Common myeloid progenitor, CD34-positive (primary cell): ENCODE measurements around the gene ADGRL3.
A peak's percentile ranks its signal among the peaks of the same experiment; 100 is the strongest.
"Not testable (repeated sequence)": the region's sequence is repeated elsewhere in the genome, so short reads cannot be mapped to it uniquely, and the experiment has no call there.

Experiments
- CTCF ChIA-PET: fragments of 350-600 bp; sonication (Branson Sonifier 250); formaldehyde crosslinking; loops from one replicate; lab custom pipeline; 2021; ENCODE audit warnings: antibody characterized with exemption; lab: Charles Lee
- POLR2A ChIA-PET: fragments of 350-600 bp; sonication (Branson Sonifier 250); formaldehyde crosslinking; loops from one replicate; lab custom pipeline; 2021; ENCODE audit warnings: antibody characterized with exemption; lab: Charles Lee
- DNase-seq, 3 donors: peaks; one replicate each; pipeline versions ENCODE4 v3.0.0 to v3.0.0-alpha.2; 2013
- H3K27ac ChIP-seq, 2 experiments: 1 replicate in 1 of 2; 2 replicates in 1 of 2; pipeline ENCODE4 v1.7.0; 2013; ENCODE audit warnings: inconsistent platforms in 2 of 2, low read length in 2 of 2, mild to moderate bottlenecking in 2 of 2, low read depth in 1 of 2, moderate library complexity in 1 of 2; ENCODE audit not compliant: severe bottlenecking in 2 of 2, insufficient read depth in 1 of 2, poor library complexity in 1 of 2
- H3K27me3 ChIP-seq, 5 experiments: replicated peaks in 2 of 5; 1 replicate in 3 of 5; 2 replicates in 2 of 5; pipeline versions ENCODE4 v1.6.1 to v1.7.0; 2013; ENCODE audit warnings: low read length in 4 of 5, mild to moderate bottlenecking in 2 of 5, moderate library complexity in 2 of 5, inconsistent platforms in 1 of 5; ENCODE audit not compliant: insufficient read depth in 5 of 5, control insufficient read depth in 4 of 5
- H3K36me3 ChIP-seq, 4 experiments: 1 replicate in 2 of 4; 2 replicates in 2 of 4; pipeline versions ENCODE4 v1.6.1 to v1.7.0; 2013; ENCODE audit warnings: low read length in 3 of 4, control low read depth in 1 of 4, mild to moderate bottlenecking in 1 of 4; ENCODE audit not compliant: control insufficient read depth in 4 of 4, insufficient read depth in 4 of 4
- H3K4me1 ChIP-seq, 4 experiments: 1 replicate in 3 of 4; 2 replicates in 1 of 4; pipeline versions ENCODE4 v1.6.1 to v1.7.1; 2013; ENCODE audit warnings: low read length in 3 of 4, mild to moderate bottlenecking in 3 of 4, control low read depth in 1 of 4, inconsistent platforms in 1 of 4, moderate library complexity in 1 of 4; ENCODE audit not compliant: control insufficient read depth in 4 of 4, insufficient read depth in 4 of 4; ENCODE audit errors: control extremely low read depth in 1 of 4
- H3K4me3 ChIP-seq, 7 experiments: 1 replicate in 4 of 7; 2 replicates in 3 of 7; pipeline versions ENCODE4 v1.5.1 to v1.7.0; 2013; ENCODE audit warnings: mild to moderate bottlenecking in 7 of 7, low read length in 6 of 7, moderate library complexity in 6 of 7, inconsistent platforms in 2 of 7, low read depth in 2 of 7, control low read depth in 1 of 7; ENCODE audit not compliant: insufficient read depth in 4 of 7, control insufficient read depth in 1 of 7; ENCODE audit errors: extremely low read depth in 1 of 7
- H3K9me3 ChIP-seq, 5 experiments: 1 replicate in 4 of 5; 2 replicates in 1 of 5; pipeline versions ENCODE4 v1.6.1 to v1.7.1; 2013; ENCODE audit warnings: low read length in 4 of 5, mild to moderate bottlenecking in 2 of 5, inconsistent platforms in 1 of 5, low read depth in 1 of 5, moderate library complexity in 1 of 5; ENCODE audit not compliant: control insufficient read depth in 4 of 5, insufficient read depth in 2 of 5; ENCODE audit errors: control extremely low read depth in 1 of 5
- WGBS: methylation state at CpG from one replicate; pipeline ENCODE4 v1.1.5; 2013; ENCODE audit not compliant: insufficient coverage; 5-methylcytosine and 5-hydroxymethylcytosine counted together

Gene ADGRL3

DNA sequence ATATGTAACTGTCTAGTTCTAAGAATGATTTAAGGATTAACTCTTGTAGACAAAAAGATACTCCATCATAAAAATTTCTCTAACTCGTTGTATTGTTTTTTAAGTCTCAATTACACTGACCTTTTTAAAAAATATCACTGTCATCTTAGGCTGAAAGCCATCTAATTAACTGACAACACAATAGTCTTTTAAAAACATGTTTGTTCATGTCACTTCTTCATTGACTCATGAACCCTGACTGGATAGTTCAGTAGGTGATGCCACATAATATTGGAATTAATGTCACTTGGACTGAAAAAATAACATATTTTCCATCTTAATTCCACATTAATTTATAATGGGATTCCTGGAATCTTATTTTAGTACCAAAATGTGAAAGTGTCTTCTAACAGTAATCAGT lies 179.3 kb downstream of the ADGRL3 start:
- H3K36me3 ChIP-seq: no peaks in the 10 kb centered on the region
- H3K27me3 ChIP-seq: no peaks in the 10 kb centered on the region
- no peak for DNase-seq
- peaks cover 0 to 4% (median 0%) of the 10 kb centered on the region in 5 experiments for H3K9me3 ChIP-seq
- ChIA-PET CTCF (no interaction called here), POLR2A (no interaction called here)
- WGBS: no CpG with 5 or more reads among the region's 1 CpG
- no peak overlapping the region for H3K4me3 ChIP-seq
- H3K4me1 ChIP-seq: no peaks in the 10 kb centered on the region
- H3K27ac ChIP-seq: no peak overlapping the region

DNA sequence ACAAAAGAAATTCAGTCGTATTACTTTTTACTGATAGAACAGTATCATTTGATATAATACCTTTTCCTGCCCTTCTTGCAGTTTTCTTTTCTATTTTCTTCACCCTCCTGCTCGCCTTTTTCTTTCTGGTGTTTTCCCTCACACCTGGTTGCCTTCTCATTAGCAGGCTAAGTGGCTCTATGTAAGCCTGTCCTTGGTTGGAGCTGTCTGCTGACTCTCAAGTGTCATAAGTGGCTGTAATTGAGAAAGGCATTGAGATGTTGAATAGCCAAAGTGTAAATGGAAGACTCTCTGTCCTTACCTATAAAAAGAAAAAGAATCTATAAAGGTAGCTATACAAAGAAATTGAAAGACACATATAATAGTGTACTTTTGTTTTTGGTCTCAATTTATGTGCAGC lies 180.7 kb downstream of the ADGRL3 start:
- ChIA-PET CTCF (no interaction called here), POLR2A (interaction anchor here (0.6 kb wide), 1 partner anchor 80 kb away, joined by 4 read pairs; no protein-coding TSS in a partner anchor)
- DNase-seq: no peak
- peaks cover 0 to 4% (median 0%) of the 10 kb centered on the region in 5 experiments for H3K9me3 ChIP-seq
- H3K4me3 ChIP-seq: no peak overlapping the region
- H3K4me1 ChIP-seq: no peaks in the 10 kb centered on the region
- H3K27me3 ChIP-seq: no peaks in the 10 kb centered on the region
- no CpG with 5 or more reads among the region's 2 CpGs for WGBS
- H3K27ac ChIP-seq: no peak overlapping the region
- no peaks in the 10 kb centered on the region for H3K36me3 ChIP-seq

DNA sequence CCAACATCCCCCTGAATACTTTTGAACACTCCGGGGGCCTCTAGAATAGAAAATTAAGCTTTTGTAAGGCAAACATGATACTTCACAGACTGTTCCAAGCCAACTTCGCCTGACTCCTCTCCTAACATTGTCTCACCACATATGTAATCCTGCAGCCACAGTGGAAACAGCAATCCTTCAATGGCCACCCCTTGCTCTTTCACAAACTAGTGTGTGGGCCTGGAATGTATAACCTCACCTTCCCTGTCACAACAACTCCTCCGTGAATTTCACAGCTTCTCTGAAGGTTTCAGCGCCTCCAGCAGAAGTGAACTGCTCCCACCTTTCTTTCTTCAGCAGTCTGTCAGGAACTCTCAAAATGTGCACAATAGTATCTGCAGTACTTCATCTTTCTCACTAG lies 185.1 kb downstream of the ADGRL3 start:
- WGBS: 100% methylated on average over 4 of the region's 4 CpGs
- ChIA-PET CTCF (no interaction called here), POLR2A (no interaction called here)
- H3K4me1 ChIP-seq: no peaks in the 10 kb centered on the region
- no peaks in the 10 kb centered on the region for H3K27me3 ChIP-seq
- H3K4me3 ChIP-seq: no peak overlapping the region
- H3K9me3 ChIP-seq: no peaks in the 10 kb centered on the region
- no peaks in the 10 kb centered on the region for H3K36me3 ChIP-seq
- no peak overlapping the region for H3K27ac ChIP-seq
- no peak for DNase-seq

DNA sequence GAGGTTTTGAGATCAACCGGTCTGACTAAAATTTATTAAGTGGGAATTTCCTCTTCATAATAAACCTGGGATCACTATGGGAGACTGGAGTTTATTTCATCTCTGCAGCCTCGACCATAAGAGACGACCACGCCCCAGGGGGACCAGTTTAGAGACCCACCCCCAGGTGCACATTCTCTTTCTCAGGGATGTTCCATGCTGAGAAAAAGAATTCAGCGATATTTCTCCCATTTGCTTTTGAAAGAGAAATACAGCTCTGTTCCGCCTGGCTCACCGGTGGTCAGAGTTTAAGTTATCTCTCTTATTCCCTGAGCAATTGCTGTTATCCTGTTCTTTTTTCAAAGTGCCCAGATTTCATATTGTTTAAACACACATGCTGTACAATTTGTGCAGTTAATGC lies 187.2 kb downstream of the ADGRL3 start:
- 94% methylated on average over 7 of the region's 7 CpGs for WGBS
- H3K36me3 ChIP-seq, H3K4me3 ChIP-seq, H3K4me1 ChIP-seq, POLR2A ChIA-PET, H3K27me3 ChIP-seq, CTCF ChIA-PET, H3K27ac ChIP-seq, DNase-seq, H3K9me3 ChIP-seq: not testable (repeated sequence)

DNA sequence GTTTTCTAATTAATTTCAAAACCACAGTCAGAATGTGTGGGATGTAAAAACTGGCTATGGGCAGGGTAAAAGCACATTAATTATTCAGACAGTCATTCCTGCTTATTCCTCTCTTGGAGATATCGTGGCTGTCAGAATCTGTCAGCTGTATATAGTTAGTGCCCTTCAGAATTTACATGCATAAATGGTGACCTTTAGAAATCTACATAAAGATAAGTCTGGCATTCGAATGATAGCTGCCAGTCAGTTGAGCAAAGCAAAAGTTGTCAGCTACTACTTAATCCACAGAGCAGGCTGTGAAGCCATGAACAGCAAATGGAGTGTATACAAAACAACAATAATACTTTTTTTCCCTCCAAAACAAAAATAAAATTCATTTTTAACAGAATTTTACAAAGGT lies 189.5 kb downstream of the ADGRL3 start:
- POLR2A ChIA-PET: no interaction called here
- Histone ChIP-seq H3K4me3 (no peak overlapping the region), H3K36me3 (no peaks in the 10 kb centered on the region), H3K4me1 (no peaks in the 10 kb centered on the region), H3K27ac (no peak overlapping the region), H3K9me3 (no peaks in the 10 kb centered on the region), H3K27me3 (no peaks in the 10 kb centered on the region)
- CTCF ChIA-PET: no interaction called here
- 89% methylated on average over 1 of the region's 2 CpGs for WGBS
- no peak for DNase-seq

DNA sequence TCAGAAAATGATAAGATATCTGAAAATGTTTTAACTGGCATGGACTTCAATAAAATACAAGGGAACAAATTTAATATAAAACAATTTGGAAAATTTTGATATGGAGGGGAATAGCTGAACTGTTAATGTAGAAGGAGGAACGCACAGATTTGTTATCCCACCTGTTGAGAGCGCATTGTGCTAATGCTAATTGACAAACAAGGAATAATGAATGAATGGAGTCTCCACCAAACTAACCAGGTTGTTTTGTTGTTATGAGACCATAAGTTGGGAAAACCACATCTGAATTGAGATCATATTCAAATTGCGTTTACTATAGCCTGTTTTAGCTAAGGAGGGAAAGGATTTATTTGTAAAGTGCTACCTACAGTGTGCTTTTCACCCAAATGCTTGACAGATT lies 195.6 kb downstream of the ADGRL3 start:
- Histone ChIP-seq H3K27ac (no peak overlapping the region), H3K4me3 (no peak overlapping the region), H3K27me3 (no peaks in the 10 kb centered on the region), H3K4me1 (no peaks in the 10 kb centered on the region), H3K9me3 (no peaks in the 10 kb centered on the region), H3K36me3 (no peaks in the 10 kb centered on the region)
- CTCF ChIA-PET: no interaction called here
- WGBS: no CpG with 5 or more reads among the region's 3 CpGs
- POLR2A ChIA-PET: no interaction called here
- DNase-seq: no peak

DNA sequence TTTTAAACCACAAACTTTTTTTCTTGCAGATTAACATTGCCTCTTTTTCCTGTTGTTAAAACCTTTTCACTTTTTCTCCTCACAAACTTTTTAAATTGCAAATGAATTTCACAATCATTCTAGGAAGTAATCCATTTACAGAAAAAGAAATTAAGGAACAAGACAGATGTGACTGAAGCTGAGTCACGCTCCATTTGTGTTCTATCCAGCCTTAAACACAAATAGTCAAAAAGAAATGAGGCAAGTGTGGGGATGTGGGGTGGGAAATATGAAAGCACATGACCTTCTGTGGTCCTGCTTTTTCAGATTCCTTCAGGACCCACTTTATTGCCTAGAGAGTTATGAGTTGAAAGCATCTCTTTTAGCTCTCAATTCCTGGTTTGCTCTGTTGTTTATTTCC lies 197.0 kb downstream of the ADGRL3 start:
- Histone ChIP-seq H3K36me3 (no peaks in the 10 kb centered on the region), H3K4me1 (no peaks in the 10 kb centered on the region), H3K27ac (no peak overlapping the region), H3K27me3 (no peaks in the 10 kb centered on the region), H3K9me3 (no peaks in the 10 kb centered on the region), H3K4me3 (no peak overlapping the region)
- no CpG with 5 or more reads among the region's 1 CpG for WGBS
- POLR2A ChIA-PET: no interaction called here
- CTCF ChIA-PET: no interaction called here
- peak in 2 of 3 donors; percentile 20 to 25 for DNase-seq
